HL-60 (cell line): ENCODE measurements around the gene CDC42EP1.

ENCODE experiments used
- DNase-seq, 2 experiments: peaks; one replicate each; pipeline ENCODE4 v3.0.0-alpha.2; 2010 to 2020; ENCODE audit warnings: low read depth in 1 of 2, low spot score in 1 of 2
- H3K27ac ChIP-seq: fragments of 250-450 bp; sonication (Bioruptor Pico); replicated peaks from 2 replicates; pipeline ENCODE4 v1.5.1; 2020; ENCODE audit warnings: mild to moderate bottlenecking, moderate library complexity
- H3K27me3 ChIP-seq: fragments of 250-450 bp; sonication (Bioruptor Pico); 2 replicates; pipeline ENCODE4 v1.5.1; 2021; ENCODE audit warnings: mild to moderate bottlenecking, moderate library complexity; ENCODE audit not compliant: insufficient read depth, poor library complexity, severe bottlenecking
- H3K4me3 ChIP-seq: replicated peaks from 2 replicates; pipeline ENCODE4 v1.5.1; 2011; ENCODE audit warnings: mild to moderate bottlenecking, control low read depth, low read length; ENCODE audit not compliant: insufficient read depth
- GABPA ChIP-seq: IDR thresholded peaks from 2 replicates; pipeline ENCODE4 v1.6.1; 2012; ENCODE audit warnings: low read depth
- POLR2AphosphoS5 ChIP-seq: IDR thresholded peaks from 2 replicates; pipeline ENCODE4 v1.6.1; 2012; ENCODE audit warnings: low read depth
- SPI1 ChIP-seq: IDR thresholded peaks from 2 replicates; pipeline ENCODE4 v1.6.1; 2012; ENCODE audit warnings: low read depth, mild to moderate bottlenecking, borderline replicate concordance
- TF ChIP-seq, protein P1 (sequence below): IDR thresholded peaks from 2 replicates; pipeline ENCODE4 v1.6.1; 2012; ENCODE audit warnings: low read depth; ENCODE audit not compliant: insufficient replicate concordance
- TF ChIP-seq, protein P2 (sequence below): IDR thresholded peaks from one replicate; pipeline ENCODE4 v1.5.1; 2011; ENCODE audit warnings: low read length, control low read depth, inconsistent platforms; ENCODE audit not compliant: insufficient read depth

CDC42EP1 gene

DNA sequence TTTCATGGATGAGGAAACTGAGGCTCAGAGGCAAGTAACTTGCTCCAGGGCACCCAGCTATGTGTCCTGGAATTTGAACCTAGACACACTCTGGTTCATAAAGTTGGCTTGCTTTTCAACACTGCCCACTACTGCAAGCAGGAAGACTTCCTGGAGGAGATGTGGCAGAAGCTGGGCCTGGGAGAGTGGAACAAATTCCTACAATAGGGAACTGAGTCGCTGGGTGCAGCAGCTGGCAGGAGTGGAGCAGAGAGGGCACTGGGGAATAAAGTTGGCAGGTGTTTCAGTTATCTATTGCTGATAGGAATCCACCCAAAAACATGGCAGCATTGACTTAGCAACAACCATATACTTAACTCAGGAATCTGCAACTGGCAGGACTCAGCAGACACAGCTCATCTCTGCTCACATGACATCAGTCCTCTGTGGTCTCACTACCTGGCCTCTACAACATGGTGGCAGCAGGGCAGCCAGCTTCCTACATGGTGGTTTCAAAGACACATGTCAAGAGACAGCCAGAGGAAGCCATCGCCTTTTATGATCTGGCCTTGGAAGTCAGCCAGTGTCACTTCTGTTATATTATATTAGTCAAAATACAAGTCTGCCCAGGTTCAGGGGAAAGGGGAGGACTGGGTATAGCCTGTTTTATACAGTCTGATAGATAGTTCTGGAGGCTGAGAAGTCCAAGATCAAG, 30.5 kb upstream of the CDC42EP1 start:
- H3K4me3 ChIP-seq: no peak overlapping the region
- no peak for TF ChIP-seq GABPA
- TF ChIP-seq, protein P1, sequence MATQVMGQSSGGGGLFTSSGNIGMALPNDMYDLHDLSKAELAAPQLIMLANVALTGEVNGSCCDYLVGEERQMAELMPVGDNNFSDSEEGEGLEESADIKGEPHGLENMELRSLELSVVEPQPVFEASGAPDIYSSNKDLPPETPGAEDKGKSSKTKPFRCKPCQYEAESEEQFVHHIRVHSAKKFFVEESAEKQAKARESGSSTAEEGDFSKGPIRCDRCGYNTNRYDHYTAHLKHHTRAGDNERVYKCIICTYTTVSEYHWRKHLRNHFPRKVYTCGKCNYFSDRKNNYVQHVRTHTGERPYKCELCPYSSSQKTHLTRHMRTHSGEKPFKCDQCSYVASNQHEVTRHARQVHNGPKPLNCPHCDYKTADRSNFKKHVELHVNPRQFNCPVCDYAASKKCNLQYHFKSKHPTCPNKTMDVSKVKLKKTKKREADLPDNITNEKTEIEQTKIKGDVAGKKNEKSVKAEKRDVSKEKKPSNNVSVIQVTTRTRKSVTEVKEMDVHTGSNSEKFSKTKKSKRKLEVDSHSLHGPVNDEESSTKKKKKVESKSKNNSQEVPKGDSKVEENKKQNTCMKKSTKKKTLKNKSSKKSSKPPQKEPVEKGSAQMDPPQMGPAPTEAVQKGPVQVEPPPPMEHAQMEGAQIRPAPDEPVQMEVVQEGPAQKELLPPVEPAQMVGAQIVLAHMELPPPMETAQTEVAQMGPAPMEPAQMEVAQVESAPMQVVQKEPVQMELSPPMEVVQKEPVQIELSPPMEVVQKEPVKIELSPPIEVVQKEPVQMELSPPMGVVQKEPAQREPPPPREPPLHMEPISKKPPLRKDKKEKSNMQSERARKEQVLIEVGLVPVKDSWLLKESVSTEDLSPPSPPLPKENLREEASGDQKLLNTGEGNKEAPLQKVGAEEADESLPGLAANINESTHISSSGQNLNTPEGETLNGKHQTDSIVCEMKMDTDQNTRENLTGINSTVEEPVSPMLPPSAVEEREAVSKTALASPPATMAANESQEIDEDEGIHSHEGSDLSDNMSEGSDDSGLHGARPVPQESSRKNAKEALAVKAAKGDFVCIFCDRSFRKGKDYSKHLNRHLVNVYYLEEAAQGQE: no peak
- no peak for TF ChIP-seq SPI1
- TF ChIP-seq, protein P2, sequence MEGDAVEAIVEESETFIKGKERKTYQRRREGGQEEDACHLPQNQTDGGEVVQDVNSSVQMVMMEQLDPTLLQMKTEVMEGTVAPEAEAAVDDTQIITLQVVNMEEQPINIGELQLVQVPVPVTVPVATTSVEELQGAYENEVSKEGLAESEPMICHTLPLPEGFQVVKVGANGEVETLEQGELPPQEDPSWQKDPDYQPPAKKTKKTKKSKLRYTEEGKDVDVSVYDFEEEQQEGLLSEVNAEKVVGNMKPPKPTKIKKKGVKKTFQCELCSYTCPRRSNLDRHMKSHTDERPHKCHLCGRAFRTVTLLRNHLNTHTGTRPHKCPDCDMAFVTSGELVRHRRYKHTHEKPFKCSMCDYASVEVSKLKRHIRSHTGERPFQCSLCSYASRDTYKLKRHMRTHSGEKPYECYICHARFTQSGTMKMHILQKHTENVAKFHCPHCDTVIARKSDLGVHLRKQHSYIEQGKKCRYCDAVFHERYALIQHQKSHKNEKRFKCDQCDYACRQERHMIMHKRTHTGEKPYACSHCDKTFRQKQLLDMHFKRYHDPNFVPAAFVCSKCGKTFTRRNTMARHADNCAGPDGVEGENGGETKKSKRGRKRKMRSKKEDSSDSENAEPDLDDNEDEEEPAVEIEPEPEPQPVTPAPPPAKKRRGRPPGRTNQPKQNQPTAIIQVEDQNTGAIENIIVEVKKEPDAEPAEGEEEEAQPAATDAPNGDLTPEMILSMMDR: no peak
- no peak for TF ChIP-seq POLR2AphosphoS5
- H3K27me3 ChIP-seq: no peaks in the 10 kb centered on the region
- H3K27ac ChIP-seq: no peak overlapping the region
- peak in 1 of 2 experiments; percentile 21 for DNase-seq

DNA sequence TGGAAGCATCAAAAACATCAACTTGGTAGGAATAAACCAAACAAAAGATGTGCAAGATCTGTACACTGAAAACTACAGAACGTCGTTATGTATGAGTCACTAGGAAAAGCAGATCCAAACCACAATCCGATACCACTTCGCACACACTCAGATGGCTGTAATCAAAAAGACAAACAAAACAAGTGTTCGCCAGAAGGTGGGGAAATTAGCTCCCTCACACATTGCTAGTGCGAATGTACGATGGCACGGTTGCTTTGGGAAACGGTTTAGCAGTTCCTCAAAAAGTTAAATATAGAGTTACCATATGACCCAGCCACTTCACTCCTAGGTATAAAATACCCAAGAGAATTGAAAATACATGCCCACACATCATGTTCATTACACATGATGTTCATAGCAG, 26.3 kb upstream of the CDC42EP1 start:
- peak; percentile 93 for TF ChIP-seq SPI1
- no peak for TF ChIP-seq POLR2AphosphoS5
- DNase-seq: peak; percentile 58 to 70
- no peaks in the 10 kb centered on the region for H3K27me3 ChIP-seq
- peak overlapping the region; percentile 24 for H3K27ac ChIP-seq
- H3K4me3 ChIP-seq: no peak overlapping the region

DNA sequence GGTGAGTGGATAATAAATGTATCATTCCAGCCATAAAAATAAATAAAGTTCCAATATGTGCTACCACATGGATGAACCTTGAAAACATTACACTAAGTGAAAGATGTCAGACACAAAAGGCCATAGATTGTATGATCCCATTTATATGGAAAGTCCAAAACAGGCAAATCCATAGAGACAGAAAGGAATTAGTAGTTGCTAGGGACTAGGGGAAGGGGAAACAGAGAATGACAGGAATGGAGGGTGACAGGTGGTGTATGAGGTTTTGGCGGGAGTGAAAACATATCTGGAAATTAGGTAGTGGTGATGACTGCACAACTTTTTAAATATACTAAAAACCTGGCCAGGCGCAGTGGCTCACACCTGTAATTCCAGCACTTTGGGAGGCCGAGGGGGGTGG, 25.8 kb upstream of the CDC42EP1 start:
- peak overlapping the region; percentile 24 for H3K27ac ChIP-seq
- H3K27me3 ChIP-seq: no peaks in the 10 kb centered on the region
- TF ChIP-seq POLR2AphosphoS5 (no peak), SPI1 (no peak)
- TF ChIP-seq, protein P2: no peak
- TF ChIP-seq, protein P1: no peak
- no peak for DNase-seq
- H3K4me3 ChIP-seq: no peak overlapping the region

DNA sequence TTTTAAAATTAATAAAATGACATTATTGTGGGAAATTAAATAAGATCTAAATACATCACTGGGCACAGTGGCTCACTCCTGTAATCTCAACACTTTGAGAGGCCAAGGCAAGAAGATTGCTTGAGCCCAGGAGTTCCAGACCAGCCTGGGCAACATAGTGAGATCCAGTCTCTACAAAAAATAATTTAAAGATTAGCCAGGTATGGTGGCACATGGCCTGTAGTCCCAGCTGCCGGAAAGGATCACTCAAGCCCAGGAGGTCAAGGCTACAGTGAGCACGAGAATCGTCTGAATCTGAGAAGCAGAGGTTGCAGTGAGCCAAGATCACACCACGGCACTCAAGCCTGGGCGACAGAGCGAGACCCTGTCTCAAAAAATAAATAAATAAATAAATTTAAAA, 25.1 kb upstream of the CDC42EP1 start:
- H3K4me3 ChIP-seq: no peak overlapping the region
- DNase-seq: no peak
- no peaks in the 10 kb centered on the region for H3K27me3 ChIP-seq
- no peak overlapping the region for H3K27ac ChIP-seq
- TF ChIP-seq GABPA (no peak), SPI1 (no peak), POLR2AphosphoS5 (no peak)
- TF ChIP-seq, protein P2: no peak
- TF ChIP-seq, protein P1: no peak
